Body of pancreas (tissue), 4 donors: Measurements from ENCODE around the gene GPC1.

Source experiments
- CTCF ChIP-seq, 7 experiments: fragments of 450-650 bp in 4 of 7; fragments of 200-600 bp in 3 of 7; sonication (generic) in 3 of 7; IDR thresholded peaks; one replicate each; pipeline ENCODE4 v1.5.1; 2016 to 2019; ENCODE audit warnings: antibody characterized with exemption in 7 of 7
- POLR2A ChIP-seq, 3 donors: fragments of 450-650 bp; IDR thresholded peaks; one replicate each; pipeline ENCODE4 v1.6.1; 2016; ENCODE audit warnings: antibody characterized with exemption in 3 of 3, mild to moderate bottlenecking in 2 of 3

- TF ChIP-seq POLR2A (IDR thresholded peaks at IDR 0.05) (no peak), CTCF (IDR thresholded peaks at IDR 0.05) (no peak)
Observed at GRCh38 chr2:240431661-240432424, 3.6 kb upstream of the GPC1 start.
